GF-D8 (cell line): ENCODE data around the gene CTBP2.
"Not testable (repeated sequence)": the region's sequence is repeated elsewhere in the genome, so short reads cannot be mapped to it uniquely, and the experiment has no call there.

Experiments
- DNase-seq: peaks from one replicate; lab custom pipeline; 2025; lab: John Stamatoyannopoulos, UW

Gene CTBP2

DNA sequence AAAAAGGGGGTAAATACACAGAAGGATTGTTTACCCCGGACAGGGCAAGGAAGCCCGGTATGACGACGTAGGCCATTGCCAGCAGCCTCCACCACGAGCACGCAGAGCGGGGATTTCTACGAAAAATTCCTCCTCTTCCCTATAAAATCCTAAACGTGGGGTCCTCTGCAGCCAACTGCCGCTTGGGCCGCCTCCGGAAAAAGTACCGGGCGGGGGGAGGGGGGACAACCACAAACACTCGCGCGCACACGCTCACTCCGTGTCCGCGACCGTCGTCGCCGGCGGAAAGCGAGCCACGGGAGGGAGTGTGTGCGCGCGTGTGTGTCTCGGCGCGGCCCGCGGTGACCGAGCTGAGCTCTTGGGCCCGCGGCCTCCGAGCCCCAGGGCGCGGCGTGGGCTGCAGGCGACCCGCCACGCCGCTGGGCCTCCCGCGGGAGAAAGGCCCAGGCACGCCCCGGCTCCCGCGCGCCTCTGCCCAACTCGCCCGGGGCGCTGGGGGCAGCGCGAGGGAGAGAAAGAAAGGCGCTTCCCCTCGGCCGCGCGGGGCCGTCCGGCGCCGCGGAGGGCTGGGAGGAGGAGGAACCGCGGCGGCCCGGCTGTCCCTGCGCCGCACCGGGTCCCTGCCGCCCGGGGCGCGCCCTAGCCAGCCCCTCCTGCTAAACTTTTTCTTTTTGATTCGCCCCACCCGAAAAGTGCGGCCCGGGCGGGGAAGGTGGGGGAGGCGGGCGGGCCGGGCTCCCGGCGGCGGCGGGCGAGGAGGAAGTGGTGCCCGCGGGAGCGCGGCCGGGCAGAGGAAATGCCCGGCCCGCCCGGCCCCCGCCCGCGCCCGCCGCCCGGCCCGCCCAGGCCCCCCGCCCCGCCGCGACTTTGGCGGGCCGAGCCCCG lies 1.5 kb downstream of the CTBP2 start:
- peak; percentile 36 for DNase-seq

DNA sequence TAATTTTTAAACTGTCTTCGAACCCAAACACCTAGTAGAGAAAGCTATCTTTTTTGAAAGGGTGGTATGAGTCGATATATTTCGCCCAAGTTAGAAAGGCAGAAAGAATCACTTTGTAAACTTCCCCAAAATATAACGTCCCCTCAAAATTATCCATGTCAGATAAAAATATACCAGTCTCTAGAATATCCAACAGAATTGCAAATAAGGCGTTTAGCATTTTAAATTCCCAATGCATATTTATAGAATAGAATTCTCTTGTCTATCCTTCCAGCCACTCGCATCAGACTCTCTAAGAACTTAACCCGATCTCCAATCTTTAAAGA lies 2.1 kb downstream of the CTBP2 start:
- no peak for DNase-seq

DNA sequence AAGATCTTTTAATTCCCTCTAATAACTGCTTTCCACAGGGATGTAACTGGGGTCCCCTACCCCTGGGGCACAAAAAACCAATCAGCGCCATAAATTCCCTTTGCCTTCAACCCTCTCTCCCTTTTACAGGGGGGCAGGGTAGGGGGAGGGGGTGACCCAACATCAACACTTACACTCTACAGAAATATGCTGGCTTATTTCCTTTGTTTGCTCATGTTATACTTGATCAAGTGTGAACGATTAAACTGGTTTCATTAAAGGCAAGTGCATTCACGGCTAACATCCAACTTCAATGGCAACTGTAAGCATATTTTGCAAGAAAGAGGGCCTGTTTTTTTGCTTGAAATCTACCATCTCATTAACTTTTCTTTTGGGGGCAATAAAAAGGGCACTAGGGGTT lies 2.9 kb downstream of the CTBP2 start:
- DNase-seq, result no peak

DNA sequence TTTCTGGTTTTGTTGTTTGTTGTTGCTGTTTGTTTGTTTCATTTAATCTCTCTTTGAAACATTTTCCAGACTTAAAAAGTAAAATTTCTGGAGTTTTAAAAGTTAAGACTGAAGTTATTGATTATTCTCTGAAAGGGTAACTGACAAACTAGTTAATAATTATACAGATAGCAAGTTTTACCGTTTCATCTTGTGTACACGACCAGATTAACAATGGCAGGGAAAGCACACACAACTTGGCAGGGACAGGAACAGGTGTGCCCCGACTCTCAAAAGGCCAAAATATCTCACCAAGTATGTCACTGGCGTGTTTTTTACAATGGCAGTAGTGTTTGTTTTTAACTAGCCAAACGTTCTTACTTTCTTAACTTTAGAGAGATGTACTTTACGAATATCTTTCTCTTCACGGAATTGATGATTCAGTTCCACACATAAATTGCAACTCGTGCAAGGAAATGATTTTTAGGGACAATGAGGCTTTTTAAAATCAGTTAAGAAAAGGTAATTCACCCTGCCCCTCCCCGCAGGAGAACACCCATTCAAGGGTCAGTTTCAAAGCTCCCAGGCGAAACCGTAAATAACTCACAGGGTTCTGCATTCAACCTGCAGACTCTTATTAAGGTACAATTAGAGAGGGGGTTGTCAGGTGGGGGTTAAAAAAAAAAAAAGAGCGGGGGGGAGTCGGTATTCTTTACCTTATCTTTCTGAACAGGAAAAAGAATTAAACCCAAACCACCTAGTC lies 3.5 kb downstream of the CTBP2 start:
- DNase-seq, result no peak

DNA sequence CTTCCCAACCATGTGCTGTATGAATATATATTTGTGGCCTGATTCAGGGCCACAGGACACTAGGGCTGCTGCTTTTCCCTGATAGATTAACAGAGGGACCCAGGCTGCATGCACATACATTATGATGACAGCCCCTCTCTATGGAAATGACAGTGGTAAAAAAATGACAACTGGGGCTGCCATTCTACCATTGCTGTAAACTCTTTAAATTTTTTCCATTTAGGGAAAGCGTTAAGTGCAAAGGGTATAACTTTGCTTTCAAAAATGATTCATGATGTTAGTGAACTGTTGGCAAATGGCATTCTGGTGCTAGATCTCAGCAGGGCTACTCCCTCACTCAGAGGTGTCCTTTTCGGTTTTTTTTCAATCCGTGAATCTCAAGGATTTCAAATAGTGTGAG lies 4.2 kb downstream of the CTBP2 start:
- DNase-seq, result no peak

DNA sequence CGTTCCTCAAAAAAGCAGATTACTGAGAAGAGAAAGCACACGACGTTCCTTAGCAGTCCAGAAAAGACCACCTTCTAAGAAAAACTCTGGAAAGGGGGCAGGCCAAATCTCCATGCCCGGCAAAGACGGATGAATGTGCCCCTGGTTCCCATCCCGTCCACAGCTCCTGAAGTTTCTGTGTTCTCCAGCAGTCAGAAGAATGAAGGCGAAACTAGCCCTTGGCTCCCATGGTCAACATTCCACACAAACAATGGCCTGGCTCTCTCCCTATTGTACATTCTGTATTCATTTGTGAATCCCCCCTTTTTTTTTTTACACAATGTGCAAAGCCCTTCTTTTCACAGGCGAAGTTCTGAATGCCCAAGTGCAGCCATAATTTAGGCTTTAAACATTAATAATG lies 5.3 kb downstream of the CTBP2 start:
- DNase-seq, result no peak

DNA sequence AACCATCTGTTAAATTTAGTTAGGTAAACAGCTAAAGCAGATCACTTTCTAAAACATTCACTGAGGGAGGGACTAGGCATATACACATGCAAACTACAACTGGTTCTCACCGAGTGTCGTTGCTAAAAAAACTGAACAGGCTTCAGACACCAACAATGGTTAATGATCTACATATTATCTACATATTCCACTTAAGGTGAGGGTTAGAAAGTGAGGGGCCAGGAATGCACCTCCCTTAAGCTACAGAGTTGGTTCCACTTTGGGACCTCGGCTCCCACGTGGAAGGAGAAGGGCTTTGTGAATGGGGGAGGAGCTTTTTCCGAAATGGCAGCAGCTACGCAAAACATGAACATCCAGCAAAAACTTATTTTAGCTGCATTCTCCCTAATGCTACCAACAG lies 5.8 kb downstream of the CTBP2 start:
- DNase-seq, result no peak

DNA sequence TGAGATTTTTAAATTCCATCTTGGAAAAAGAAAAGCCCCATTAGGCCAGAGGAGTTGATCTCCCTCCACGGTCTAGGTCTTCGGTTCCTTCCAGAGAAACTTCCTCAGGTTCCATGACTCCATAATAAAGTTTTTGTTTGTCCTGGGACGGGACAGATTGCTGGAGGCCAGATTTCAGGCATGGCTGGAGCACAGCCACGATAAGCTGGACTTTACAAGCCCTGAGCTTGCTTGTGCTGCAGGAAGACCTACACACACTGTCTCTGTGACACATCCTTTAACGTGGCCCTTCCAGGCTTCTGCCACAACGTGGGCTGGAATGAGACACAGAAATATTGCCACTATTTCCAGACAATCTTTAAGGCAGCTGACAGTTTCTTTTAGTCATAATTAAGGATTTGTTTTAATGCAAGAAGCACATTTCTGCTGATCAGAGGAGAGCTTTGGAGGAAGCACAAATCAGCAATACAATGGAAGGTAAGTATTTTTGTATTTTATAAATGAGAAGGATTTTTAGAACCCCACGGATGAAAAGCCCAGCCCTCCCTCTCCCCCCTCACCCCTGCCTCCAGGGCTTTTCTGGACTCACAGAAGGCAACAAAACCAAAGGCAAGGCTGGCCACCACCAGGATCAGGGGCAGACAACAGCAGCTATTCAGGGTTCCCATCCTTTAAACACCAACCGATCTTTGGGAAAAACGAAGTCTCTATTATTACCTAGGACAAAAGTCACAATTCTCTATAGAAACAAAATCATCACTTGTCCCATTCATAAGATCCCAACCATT lies 6.5 kb downstream of the CTBP2 start:
- no peak for DNase-seq

DNA sequence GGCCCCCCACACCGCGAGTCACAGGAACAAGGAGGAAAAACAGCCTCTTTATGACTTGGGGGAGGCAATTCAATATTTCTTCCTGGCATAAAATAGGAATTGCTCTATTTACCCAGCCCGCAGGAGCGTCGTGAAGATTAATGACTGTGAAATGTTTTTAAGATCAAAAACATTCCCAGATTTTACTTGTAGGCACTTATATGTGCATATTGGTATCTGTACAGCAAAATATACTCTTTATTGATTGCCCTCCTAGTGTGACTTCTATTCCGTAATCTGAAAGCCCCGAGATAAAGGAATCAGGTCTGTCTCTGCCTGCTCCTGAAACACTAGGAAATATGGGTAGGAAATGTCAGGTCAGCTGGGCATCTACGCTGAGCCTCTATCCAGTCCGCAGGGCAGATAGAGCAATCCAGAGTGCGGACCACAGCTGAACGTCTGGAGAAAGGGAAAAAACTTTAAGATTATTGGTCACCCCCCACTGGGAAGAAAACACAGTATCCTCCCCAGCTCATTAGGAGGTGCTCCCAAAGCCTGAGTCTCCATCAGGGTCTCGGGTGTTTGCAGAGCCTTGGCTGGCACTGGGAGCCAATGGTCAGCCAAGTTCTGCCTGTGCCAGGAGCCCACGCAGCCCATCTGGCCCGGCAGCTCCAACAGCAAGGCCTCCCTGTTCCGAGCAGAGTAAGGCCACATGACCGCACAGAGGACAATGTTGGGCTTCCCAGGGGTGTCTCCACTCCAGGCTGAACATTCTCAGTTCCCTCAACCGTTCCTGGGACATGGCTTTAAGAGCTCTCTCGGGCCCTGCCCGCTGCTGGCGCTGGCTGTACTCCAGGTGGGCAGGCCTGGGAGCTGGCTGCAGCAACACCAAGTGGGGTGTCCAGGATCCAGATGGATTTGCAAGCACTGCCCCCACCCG lies 7.7 kb downstream of the CTBP2 start:
- no peak for DNase-seq

DNA sequence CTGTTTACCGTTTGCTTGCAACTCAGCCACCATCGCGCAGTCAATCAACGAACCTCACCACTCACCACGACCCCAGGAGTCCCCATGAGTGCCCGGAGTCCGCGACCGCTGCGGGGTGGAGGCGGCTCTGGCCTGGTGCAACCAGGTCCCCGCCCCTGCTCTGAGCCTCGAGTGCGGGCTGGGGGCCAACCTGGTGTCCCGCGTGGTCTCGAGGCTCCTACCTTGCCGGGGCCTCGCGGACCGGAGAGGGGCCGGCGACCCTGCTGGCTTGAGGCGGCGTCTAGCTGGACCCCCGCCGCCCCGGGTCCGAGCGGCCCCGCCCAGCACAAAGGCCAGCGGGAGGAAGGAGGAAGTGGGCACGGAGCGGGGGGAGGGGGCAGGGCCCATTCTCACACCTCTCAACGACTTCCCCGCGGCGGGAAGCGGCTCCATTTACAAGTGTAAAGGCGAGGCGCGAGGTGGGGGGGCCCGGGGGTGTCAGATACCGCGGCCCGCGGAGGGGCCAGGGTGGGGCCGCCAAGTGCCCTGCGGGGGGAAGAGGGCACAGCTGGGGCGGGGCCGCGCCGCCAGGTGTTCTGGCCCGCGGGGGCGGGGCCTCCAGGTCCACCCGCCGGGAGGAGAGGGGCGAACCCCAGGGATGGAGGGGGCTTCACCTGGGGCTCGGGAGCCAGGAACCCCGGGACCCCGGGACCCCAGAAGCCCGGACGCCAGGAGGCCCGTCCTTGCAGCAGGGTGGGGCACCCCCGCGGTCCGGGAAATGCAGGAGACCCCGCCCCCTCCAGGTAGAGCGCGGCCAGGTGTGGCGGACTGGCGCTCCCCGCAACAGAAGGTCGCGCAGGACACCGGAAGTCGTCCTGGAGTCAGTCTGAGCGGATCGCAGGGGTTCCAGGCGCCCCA lies 8.6 kb downstream of the CTBP2 start:
- no peak for DNase-seq

DNA sequence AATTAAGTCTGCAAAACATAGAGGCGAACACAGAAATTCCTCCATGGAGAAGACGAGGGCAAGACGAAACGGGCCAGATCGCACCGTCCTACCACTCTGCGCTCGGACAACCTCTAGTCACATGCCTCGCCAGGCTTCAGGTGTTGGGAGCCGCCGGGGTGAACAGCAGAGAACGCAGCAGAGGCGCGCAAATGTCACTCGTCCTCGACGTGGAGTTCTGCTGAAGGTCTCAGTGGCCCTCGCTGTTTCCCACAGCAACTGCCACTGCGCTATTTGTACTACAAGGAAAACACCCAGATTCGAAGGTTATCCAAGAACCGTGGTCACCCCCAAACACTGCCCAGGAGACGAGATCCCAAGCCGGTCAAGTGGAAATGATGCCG lies 9.2 kb downstream of the CTBP2 start:
- no peak for DNase-seq

DNA sequence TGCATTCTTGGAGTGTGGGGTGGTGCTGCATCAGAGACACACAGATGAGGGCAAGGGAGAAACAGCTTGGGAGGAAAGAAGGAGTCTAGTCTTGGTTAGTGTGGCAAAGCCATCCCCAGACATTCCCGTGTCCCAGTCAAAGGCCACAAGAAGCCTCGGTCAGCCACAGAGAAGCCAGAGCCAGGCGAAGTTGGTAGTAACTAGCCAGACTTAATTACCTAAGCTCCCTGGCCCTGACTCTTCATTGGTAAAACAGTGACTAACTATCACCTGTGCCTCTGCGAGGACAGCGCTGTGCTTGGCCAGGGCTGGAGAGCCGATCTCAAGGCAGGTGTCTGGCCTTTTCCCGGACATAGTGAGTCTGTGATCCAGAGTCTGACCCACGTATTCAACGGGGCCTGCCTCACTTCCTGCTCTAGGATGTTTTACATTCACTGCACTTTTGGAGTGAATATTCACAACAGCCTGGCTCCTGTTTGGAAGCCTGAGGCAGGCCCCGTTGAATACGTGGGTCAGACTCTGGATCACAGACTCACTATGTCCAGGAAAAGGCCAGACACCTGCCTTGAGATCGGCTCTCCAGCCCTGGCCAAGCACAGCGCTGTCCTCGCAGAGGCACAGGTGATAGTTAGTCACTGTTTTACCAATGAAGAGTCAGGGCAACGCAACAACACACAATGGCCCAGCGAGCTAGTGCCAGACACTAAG lies 9.8 kb downstream of the CTBP2 start:
- not testable (repeated sequence) for DNase-seq

DNA sequence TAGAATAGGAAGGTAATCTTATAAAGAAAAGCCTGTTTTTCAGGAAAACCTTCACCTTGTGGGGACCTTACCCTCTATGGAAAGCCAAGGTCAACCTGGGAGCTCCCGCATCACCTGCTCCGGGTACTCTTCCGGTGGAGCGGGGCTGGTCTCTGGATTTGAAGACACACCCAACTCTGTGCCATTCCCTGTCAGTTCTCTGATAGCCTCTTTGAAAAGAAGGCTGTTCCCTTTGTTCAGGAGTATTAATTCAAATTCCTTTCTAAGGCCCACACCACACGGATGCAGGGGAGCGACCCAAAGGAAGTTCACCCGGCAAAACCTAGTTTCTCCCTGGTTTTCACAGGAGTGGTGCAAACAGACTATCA lies 10.7 kb downstream of the CTBP2 start:
- no peak for DNase-seq

DNA sequence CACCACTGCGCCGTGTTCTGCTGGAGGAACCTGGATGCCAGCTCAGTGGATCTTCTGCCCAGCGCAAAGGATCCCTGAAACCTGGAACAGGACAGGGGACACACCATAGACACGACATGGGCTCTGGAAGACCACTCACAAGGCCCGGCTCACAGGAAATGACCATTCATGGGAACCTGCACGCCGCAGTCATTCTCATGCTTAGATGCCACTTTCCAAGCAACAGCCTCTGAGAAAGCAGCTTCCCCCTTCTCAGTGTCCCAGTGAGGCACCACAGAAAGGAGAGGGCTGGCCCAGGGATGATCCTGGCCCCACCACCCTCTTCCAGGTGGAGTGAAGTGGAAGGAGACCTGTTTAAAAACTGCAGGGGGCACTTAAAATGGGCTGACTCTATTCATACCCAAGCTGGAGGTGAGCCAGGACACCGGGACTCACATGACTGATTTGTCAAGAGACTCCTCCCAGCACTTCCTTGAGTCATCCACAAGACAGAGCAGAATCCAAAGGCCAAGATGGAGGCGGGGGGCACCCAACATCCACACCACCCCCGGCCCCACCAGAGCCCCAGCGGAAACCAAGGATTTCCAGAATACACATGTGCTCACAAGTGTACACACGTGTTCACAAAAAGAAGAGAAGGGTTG lies 11.2 kb downstream of the CTBP2 start:
- peak; percentile 21 for DNase-seq

DNA sequence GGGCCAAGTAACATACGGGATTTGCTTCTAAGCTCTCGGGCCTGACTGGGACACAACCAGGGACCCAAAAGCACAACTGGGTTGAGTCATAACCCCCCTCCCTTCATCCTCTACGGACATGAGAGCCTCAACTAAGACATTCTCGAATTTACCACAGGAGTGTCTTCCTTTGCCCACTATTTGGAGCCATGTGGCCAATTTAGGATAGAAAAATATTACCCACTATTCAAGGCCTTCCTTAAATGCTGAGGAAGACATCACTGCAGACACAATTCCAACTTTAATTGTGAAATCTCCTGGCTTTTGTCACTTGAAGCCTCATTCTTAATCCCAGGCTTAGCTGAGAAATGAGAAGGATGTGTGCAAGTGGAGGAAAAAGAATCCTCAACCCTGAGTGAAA lies 11.8 kb downstream of the CTBP2 start:
- no peak for DNase-seq

DNA sequence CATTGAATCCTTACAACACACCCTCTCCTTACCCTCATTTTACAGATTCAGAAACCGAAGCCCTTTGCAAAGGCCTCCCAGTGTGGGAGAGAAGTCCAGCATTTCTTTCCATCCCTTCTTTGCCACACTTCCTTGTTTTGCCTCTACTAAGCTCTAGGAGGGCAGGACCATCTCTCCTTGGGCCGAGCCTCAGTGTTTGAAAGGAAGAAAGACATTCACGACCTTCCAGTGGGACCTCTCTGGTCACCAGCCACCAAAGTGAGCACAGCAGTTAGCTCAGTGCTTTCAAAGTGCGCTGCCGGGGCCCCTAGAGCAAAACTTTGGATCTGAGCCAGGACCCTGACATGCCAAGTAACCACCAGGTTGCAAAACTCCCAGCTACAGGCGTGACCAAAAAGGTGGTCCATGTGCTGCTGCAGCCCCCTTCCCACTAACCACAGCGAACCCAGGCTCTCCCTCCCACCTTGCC lies 12.4 kb downstream of the CTBP2 start:
- peak; percentile 68 for DNase-seq

DNA sequence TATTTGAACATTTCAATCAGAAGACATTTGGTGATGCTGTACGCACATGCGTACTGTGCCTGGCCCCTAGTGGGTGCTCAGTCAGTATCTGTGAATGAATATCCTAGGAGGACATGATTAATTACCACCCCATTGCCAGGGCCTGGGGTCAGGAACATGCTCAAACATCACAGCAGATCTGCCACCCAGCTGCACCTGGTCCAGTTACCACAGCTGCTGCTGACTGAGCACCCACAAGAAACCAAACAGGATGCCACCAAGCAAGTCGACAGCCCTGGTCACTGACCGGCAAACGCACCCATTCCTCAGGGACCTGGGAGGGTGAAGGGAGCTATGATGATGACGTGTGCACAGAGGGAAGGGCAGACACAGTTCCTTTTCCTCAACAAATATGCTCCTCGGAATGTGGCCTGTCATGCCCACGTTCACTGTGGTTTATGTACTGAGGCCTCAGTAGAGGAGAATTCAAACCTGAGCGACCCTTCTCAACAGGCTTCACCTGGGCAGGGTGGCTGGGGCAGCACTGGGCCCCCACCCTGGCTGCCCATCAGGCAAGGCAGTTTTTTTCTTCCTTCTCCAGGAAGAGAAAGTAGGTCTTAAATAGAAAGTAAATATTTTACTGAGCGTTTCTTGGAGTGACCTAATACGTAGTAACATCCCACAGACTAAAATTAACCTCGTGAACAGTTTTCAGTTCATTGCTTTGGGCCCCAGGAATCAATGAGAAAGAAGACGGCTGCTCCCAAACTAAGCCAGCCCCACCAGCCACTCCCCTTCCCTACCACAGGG lies 13.4 kb downstream of the CTBP2 start:
- peak; percentile 68 for DNase-seq

DNA sequence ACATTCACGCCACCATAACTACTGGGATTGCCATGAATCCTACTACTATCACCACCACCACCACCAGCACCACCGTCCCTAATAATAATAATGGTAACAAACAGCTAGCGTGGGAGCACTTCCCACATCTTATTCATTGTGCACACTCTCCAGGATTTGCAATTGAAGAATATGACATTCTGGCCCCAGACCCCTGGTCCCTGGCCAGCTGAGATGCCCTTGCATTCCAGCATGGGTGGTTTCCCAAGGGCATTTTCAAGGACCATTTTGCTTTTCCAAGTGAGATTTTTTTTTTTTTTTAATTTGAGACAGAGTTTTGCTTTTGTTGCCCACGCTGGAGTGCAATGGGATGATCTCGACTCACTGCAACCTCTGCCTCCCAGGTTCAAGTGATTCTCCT lies 14.7 kb downstream of the CTBP2 start:
- no peak for DNase-seq
